HEK293 (cell line): ENCODE results near the gene KCTD1.

Source experiments
- CTCF ChIA-PET: fragments of 350-600 bp; formaldehyde crosslinking; extraction: SDS; loops from one replicate; lab custom pipeline; 2021; ENCODE audit warnings: antibody characterized with exemption; lab: Yijun Ruan, JAX
- POLR2A ChIA-PET: fragments of 300-600 bp; formaldehyde crosslinking; extraction: SDS; loops from one replicate; lab custom pipeline; 2020; ENCODE audit warnings: antibody characterized with exemption, inconsistent platforms; lab: Yijun Ruan, JAX
- H3K27ac ChIP-seq: fragments of 200-500 bp; sonication (Bioruptor generic); 2 replicates; pipeline ENCODE4 v1.5.1; 2014; ENCODE audit warnings: low read depth, low read length, control low read depth, inconsistent platforms; ENCODE audit errors: extremely low read depth
- H3K36me3 ChIP-seq, 2 experiments: fragments of 200-500 bp in 1 of 2; sonication (Bioruptor generic) in 1 of 2; 1 replicate in 1 of 2; 2 replicates in 1 of 2; pipeline ENCODE4 v1.5.1; 2014 to 2017; ENCODE audit warnings: inconsistent platforms in 2 of 2, low read length in 2 of 2; ENCODE audit not compliant: control insufficient read depth in 2 of 2, insufficient read depth in 1 of 2
- H3K4me1 ChIP-seq: fragments of 200-500 bp; sonication (Bioruptor generic); 2 replicates; pipeline ENCODE4 v1.5.1; 2014; ENCODE audit warnings: mild to moderate bottlenecking, low read length, inconsistent platforms; ENCODE audit not compliant: control insufficient read depth, insufficient read depth
- H3K4me3 ChIP-seq: 2 replicates; pipeline ENCODE4 v1.5.1; 2011; ENCODE audit warnings: low read depth, mild to moderate bottlenecking, control low read depth, low read length, moderate library complexity
- H3K9me3 ChIP-seq: fragments of 200-500 bp; sonication (Bioruptor generic); 2 replicates; pipeline ENCODE4 v1.5.1; 2014; ENCODE audit warnings: low read depth, low read length, inconsistent platforms; ENCODE audit not compliant: control insufficient read depth, insufficient read depth
- EGR2 ChIP-seq: fragments of 450-650 bp; formaldehyde crosslinking; IDR thresholded peaks from 2 replicates; pipeline ENCODE4 v1.5.1; 2016; ENCODE audit warnings: low read depth, missing biosample characterization, missing genetic modification characterization
- HOXA7 ChIP-seq: sonication (generic); formaldehyde crosslinking; IDR thresholded peaks from 2 replicates; pipeline ENCODE4 v1.8.1; 2022; ENCODE audit warnings: missing genetic modification reagents, borderline replicate concordance
- HOXD13 ChIP-seq: sonication (generic); formaldehyde crosslinking; IDR thresholded peaks from 2 replicates; pipeline ENCODE4 v1.8.0; 2022; ENCODE audit warnings: missing genetic modification reagents, borderline replicate concordance
- KLF16 ChIP-seq: fragments of 450-650 bp; formaldehyde crosslinking; IDR thresholded peaks from 2 replicates; pipeline ENCODE4 v1.5.1; 2017; ENCODE audit warnings: missing biosample characterization, missing genetic modification characterization
- KLF8 ChIP-seq: fragments of 450-650 bp; formaldehyde crosslinking; IDR thresholded peaks from 2 replicates; pipeline ENCODE4 v1.5.1; 2016; ENCODE audit warnings: missing biosample characterization, missing genetic modification characterization
- PRDM4 ChIP-seq: fragments of 450-650 bp; formaldehyde crosslinking; IDR thresholded peaks from 2 replicates; pipeline ENCODE4 v1.5.1; 2017; ENCODE audit warnings: missing biosample characterization, missing genetic modification characterization
- SETDB1 ChIP-seq: IDR thresholded peaks from one replicate; pipeline ENCODE4 v1.6.1; 2017; ENCODE audit warnings: mild to moderate bottlenecking, low read length, moderate library complexity, mixed read lengths; ENCODE audit not compliant: insufficient read length
- ZBTB26 ChIP-seq: fragments of 450-650 bp; formaldehyde crosslinking; optimal IDR thresholded peaks from 2 replicates; pipeline ENCODE3; 2016; ENCODE audit warnings: missing biosample characterization, mild to moderate bottlenecking, missing genetic modification characterization
- ZBTB48 ChIP-seq: fragments of 450-650 bp; formaldehyde crosslinking; IDR thresholded peaks from 2 replicates; pipeline ENCODE4 v1.5.1; 2016; ENCODE audit warnings: missing biosample characterization, missing genetic modification characterization
- ZBTB6 ChIP-seq: fragments of 450-650 bp; formaldehyde crosslinking; IDR thresholded peaks from 2 replicates; pipeline ENCODE4 v1.5.1; 2017; ENCODE audit warnings: missing biosample characterization, missing genetic modification characterization
- ZIC2 ChIP-seq: fragments of 450-650 bp; formaldehyde crosslinking; IDR thresholded peaks from 2 replicates; pipeline ENCODE4 v1.5.1; 2016; ENCODE audit warnings: missing biosample characterization, missing genetic modification characterization
- ZNF223 ChIP-seq: fragments of 450-650 bp; formaldehyde crosslinking; IDR thresholded peaks from 2 replicates; pipeline ENCODE4 v1.5.1; 2016; ENCODE audit warnings: missing biosample characterization, missing genetic modification characterization
- ZNF26 ChIP-seq: fragments of 450-650 bp; formaldehyde crosslinking; IDR thresholded peaks from 2 replicates; pipeline ENCODE4 v1.5.1; 2016; ENCODE audit warnings: missing biosample characterization, missing genetic modification characterization
- ZNF266 ChIP-seq: fragments of 450-650 bp; formaldehyde crosslinking; IDR thresholded peaks from 2 replicates; pipeline ENCODE4 v1.5.1; 2016; ENCODE audit warnings: missing biosample characterization, missing genetic modification characterization, low read depth
- ZNF292 ChIP-seq: fragments of 450-650 bp; formaldehyde crosslinking; IDR thresholded peaks from 2 replicates; pipeline ENCODE4 v1.5.1; 2016; ENCODE audit warnings: low read depth, missing biosample characterization, missing genetic modification characterization, borderline replicate concordance
- ZNF302 ChIP-seq: fragments of 450-650 bp; formaldehyde crosslinking; IDR thresholded peaks from 2 replicates; pipeline ENCODE4 v1.5.1; 2016; ENCODE audit warnings: missing biosample characterization, missing genetic modification characterization, low read depth
- ZNF37A ChIP-seq: fragments of 450-650 bp; IDR thresholded peaks from 2 replicates; pipeline ENCODE4 v1.5.1; 2018; ENCODE audit warnings: missing biosample characterization, missing genetic modification characterization
- ZNF501 ChIP-seq: fragments of 450-650 bp; formaldehyde crosslinking; IDR thresholded peaks from 2 replicates; pipeline ENCODE4 v1.5.1; 2016; ENCODE audit warnings: missing biosample characterization, missing genetic modification characterization
- ZNF514 ChIP-seq: fragments of 450-650 bp; formaldehyde crosslinking; IDR thresholded peaks from 2 replicates; pipeline ENCODE4 v1.5.1; 2016; ENCODE audit warnings: missing biosample characterization, missing genetic modification characterization
- ZNF549 ChIP-seq: fragments of 450-650 bp; IDR thresholded peaks from 2 replicates; pipeline ENCODE4 v1.5.1; 2018; ENCODE audit warnings: missing biosample characterization, missing genetic modification characterization, mild to moderate bottlenecking, inconsistent platforms, moderate library complexity
- ZNF558 ChIP-seq: fragments of 450-650 bp; formaldehyde crosslinking; IDR thresholded peaks from 2 replicates; pipeline ENCODE4 v1.5.1; 2016; ENCODE audit warnings: missing biosample characterization, missing genetic modification characterization
- ZNF560 ChIP-seq: fragments of 450-650 bp; formaldehyde crosslinking; IDR thresholded peaks from 2 replicates; pipeline ENCODE4 v1.5.1; 2017; ENCODE audit warnings: missing biosample characterization, missing genetic modification characterization, borderline replicate concordance
- ZNF600 ChIP-seq: fragments of 450-650 bp; formaldehyde crosslinking; IDR thresholded peaks from 2 replicates; pipeline ENCODE4 v1.5.1; 2016; ENCODE audit warnings: missing biosample characterization, missing genetic modification characterization
- ZNF621 ChIP-seq: fragments of 450-650 bp; formaldehyde crosslinking; IDR thresholded peaks from 2 replicates; pipeline ENCODE4 v1.5.1; 2017; ENCODE audit warnings: missing biosample characterization, missing genetic modification characterization
- ZNF658 ChIP-seq: fragments of 450-650 bp; formaldehyde crosslinking; IDR thresholded peaks from 2 replicates; pipeline ENCODE4; 2016; ENCODE audit warnings: missing biosample characterization, missing genetic modification characterization
- ZNF677 ChIP-seq: fragments of 450-650 bp; IDR thresholded peaks from 2 replicates; pipeline ENCODE4 v1.5.0; 2018; ENCODE audit warnings: missing biosample characterization, mild to moderate bottlenecking, missing genetic modification characterization, moderate library complexity

The KCTD1 gene

GRCh38 chr18:26417190-26417589, 131.2 kb downstream of the KCTD1 start:
- H3K4me1 ChIP-seq, result no peaks in the 10 kb centered on the region
- no peak overlapping the region for H3K4me3 ChIP-seq
- H3K27ac ChIP-seq, result no peak overlapping the region
- POLR2A ChIA-PET, result no interaction called here
- TF ChIP-seq ZNF549 (tag by site-specific recombination) (no peak), ZNF677 (tag by site-specific recombination) (no peak), KLF8 (tag by site-specific recombination) (no peak), SETDB1 (no peak), ZNF560 (tag by site-specific recombination) (no peak), ZBTB26 (no peak), ZNF501 (tag by site-specific recombination) (no peak), PRDM4 (tag by site-specific recombination) (no peak), ZNF621 (no peak), ZNF600 (tag by site-specific recombination) (no peak), ZBTB6 (no peak), ZNF558 (tag by site-specific recombination) (no peak), ZNF658 (tag by site-specific recombination) (no peak), KLF16 (tag by site-specific recombination) (no peak), HOXD13 (CRISPR knock-in tag) (no peak), ZNF302 (tag by site-specific recombination) (no peak), ZBTB48 (tag by site-specific recombination) (no peak), EGR2 (no peak), ZNF26 (tag by site-specific recombination) (no peak), HOXA7 (CRISPR knock-in tag) (no peak)
- TF ChIP-seq, all 188 proteins: peak for 0
- CTCF ChIA-PET, result no interaction called here
- Histone ChIP-seq H3K9me3 (no peaks in the 10 kb centered on the region), H3K36me3 (no peaks in the 10 kb centered on the region)

GRCh38 chr18:26416652-26417150, 131.7 kb downstream of the KCTD1 start:
- Histone ChIP-seq H3K36me3 (no peaks in the 10 kb centered on the region), H3K9me3 (no peaks in the 10 kb centered on the region), H3K4me3 (no peak overlapping the region)
- CTCF ChIA-PET, result interaction anchor here (1.6 kb wide), 1 partner anchor 33 kb away, joined by 4 read pairs; no protein-coding TSS in a partner anchor
- TF ChIP-seq ZNF37A (no peak), ZNF292 (tag by site-specific recombination) (no peak), ZNF514 (tag by site-specific recombination) (no peak), ZNF266 (tag by site-specific recombination) (no peak), ZIC2 (tag by site-specific recombination) (no peak), ZNF223 (tag by site-specific recombination) (no peak)
- TF ChIP-seq, all 188 proteins: peak for 0
- POLR2A ChIA-PET, result no interaction called here
- H3K27ac ChIP-seq, result no peak overlapping the region
- no peaks in the 10 kb centered on the region for H3K4me1 ChIP-seq
